Raji (cell line): ENCODE measurements around the gene TRPT1.

ENCODE experiments used
- POLR2A ChIP-seq: IDR thresholded peaks from 2 replicates; pipeline ENCODE4 v1.6.1; 2011; ENCODE audit warnings: low read depth, low read length, control low read depth; ENCODE audit not compliant: insufficient read depth

TRPT1 gene

GRCh38 chr11:64250415-64251015 lies 24.5 kb upstream of the TRPT1 start:
- no peak for TF ChIP-seq POLR2A

- no peak for TF ChIP-seq POLR2A
These were observed 23.8 kb upstream of the TRPT1 start for GRCh38 chr11:64249563-64250414.

DNA sequence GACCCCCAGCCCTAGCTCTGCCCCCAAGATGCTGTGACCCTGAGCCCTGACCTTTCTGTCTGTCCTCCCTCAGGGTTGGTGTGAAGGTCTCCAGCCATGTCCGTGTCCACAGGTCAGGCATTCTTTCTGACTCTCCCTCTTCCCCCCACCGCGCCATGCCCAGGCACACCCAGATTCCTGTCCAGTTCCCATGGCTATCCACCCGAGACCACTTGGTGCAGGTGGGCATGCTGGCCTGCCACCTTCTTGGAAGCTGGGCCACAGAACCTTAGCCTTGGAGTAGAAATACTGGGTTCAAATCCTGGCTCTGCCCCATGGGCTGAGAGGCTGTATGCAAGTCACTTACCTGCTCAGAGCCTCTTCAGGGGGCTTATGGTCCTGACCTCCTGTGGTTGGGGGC lies 23.1 kb upstream of the TRPT1 start:
- TF ChIP-seq POLR2A = no peak

GRCh38 chr11:64248578-64248977 lies 22.6 kb upstream of the TRPT1 start:
- TF ChIP-seq POLR2A = no peak

GRCh38 chr11:64247729-64248531 lies 21.9 kb upstream of the TRPT1 start:
- no peak for TF ChIP-seq POLR2A

DNA sequence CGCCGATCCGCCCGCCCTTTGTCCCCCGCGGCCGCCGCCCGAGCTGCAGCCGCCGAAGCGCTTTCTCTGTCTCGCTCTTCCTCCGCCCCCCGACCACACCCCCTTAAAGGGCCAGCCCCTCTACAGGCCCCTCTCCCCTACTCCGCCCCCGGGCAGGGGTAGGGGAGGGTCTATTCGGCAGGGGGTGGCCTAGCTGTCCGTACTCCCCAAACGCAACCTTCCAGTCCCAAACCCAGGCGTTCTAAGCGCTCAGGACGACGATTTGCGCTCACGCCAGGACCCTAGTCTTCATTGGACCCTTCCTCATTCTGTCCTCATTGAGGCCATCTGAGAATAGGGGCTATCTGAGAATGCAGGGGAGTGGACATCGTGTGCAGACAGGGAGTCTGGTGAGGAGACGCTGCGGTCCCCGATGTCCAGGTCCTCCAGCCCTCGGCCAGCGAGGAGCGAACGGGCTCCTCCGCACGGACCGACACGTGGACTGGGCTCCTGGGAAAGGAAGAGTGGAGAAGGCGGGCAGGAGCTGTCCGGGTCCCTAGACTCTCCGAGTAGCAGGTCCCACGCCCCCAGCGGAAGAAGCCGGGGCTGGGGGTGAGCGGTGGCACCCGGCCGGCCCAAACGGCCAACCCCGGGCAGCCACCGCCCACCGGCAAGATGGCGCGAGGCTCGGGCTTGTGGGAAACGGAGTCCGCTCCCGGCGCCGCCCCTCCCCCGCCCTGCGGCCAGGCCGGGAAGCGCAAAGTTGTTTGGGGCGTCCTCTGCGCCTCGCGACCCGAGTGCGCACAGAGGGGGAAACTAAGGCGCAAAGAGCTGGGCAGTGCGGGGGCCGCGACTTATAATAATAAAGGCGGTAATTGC lies 21.1 kb upstream of the TRPT1 start, which contains the start of gene PPP1R14B:
Gene PPP1R14B, minus strand, starts transcription at position 73 of the 858 bp plus-strand sequence. CDS start 270 bp downstream, outside the sequence.
- TF ChIP-seq POLR2A = peak; percentile 65

- TF ChIP-seq POLR2A = no peak
These were observed 20.0 kb upstream of the TRPT1 start for GRCh38 chr11:64245797-64246620.

GRCh38 chr11:64245401-64245796 lies 19.4 kb upstream of the TRPT1 start:
- no peak for TF ChIP-seq POLR2A

- no peak for TF ChIP-seq POLR2A
These were observed 19.0 kb upstream of the TRPT1 start for GRCh38 chr11:64244966-64245365.

DNA sequence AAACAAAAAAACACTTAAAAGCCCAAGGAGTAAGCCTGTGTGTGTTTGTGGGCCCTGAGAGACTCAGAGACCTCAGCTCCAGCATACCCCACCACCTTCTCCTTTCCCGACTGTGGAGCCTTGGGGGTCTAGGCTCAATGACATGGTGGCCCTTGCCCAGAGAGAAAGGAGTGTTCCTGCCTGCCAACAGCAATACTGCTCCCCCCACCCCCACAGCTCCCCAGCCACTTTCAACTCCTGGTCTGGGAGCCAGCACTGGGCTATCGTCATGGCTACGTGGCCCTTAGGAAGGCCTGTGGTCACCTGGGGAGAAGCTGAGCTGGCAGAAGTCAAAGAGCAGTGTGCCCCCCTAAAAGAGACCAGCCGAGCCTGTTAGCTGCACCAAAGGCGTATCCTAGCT lies 18.1 kb upstream of the TRPT1 start:
- TF ChIP-seq POLR2A = no peak

DNA sequence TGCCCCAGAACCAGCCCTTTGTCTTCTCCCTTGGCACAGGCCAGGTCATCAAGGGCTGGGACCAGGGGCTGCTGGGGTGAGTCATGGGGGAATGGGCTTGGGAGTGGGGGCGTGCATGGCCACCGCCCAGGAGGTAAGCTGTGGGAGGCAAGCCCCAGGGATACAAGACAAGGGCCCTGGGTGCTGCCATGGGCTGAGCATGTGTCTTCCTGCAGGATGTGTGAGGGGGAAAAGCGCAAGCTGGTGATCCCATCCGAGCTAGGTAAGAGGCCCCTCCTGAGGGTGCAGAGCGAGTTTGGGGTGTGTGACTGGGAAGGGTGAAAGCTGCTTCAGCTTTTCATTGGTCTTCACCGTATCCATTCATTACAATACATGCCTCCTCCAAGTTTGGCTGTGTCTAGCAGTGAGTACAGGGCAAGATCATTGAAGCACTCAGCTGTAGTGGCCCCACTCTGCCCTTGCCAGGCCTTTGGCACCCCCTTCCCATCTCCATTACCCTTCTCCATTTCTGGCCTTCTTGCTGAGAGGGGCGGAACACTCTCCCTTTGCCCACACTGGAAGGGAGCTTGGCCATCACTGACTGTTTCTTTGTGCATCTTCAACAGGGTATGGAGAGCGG lies 17.4 kb upstream of the TRPT1 start:
- peak; percentile 36; the same call in 1 of the 2 replicates for TF ChIP-seq POLR2A

DNA sequence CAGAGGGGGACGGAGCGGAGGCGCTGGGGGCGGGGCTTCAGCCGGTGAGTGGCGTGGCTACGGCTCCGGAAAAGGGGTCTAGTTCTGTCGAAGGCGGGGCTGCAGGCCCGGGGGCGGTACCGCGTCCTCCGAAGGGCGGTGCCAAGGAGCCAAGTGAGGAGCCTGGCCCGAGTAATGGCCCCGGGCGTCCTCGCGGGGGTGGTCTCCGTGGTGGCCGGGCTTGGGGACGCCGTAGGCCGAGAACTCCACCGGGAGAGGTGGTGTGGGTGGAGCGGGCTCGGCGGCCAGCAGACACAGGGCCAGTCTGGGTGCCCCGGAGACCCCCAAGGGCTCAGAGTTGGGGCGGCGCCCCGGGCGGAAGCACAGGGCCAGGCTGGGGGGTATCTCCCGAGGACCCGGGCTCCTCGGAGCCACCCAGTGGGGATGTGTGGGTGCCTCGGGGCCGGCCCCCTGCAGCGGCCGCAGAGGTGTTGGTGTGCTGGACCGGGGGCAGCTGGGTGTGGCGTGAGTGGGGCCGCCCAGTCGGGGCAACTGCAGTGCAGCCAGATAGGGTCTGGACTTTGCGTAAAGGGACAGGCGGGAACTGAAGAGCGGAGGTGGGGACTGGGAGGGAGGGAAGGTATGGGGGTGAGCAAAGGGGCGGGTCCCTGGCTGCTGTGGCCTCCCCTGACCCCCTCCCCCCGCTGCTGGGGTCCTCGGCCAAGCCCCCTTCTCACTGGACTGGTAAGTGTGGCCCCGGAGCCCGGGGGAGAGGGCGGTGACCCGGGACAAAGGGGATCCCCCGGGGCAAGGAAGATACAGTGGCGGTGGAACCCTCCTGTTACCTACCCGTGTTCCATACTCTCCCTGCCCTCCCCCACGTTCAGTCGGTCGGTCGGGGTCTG lies 15.7 kb upstream of the TRPT1 start:
- TF ChIP-seq POLR2A = peak; percentile 63

DNA sequence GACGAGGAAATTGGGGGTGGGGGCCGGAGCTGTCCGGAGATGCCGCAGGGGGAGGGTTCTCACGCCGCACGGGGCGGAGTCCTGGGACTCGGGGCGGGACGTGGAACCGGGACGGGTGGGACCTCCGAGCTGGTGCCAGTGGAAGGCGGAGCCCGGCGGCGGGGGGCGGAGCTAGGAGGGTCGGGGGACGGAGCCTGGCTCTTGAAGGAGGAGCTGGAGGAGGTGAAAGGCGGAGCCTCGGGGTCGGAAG lies 15.2 kb upstream of the TRPT1 start:
- no peak for TF ChIP-seq POLR2A
